Lower leg skin (tissue), 3 donors: ENCODE results near the gene APOLD1.

ENCODE experiments used
- CTCF ChIP-seq, 3 donors: fragments of 450-650 bp; IDR thresholded peaks; one replicate each; pipeline ENCODE4 v1.5.1; 2016; ENCODE audit warnings: antibody characterized with exemption in 3 of 3, mild to moderate bottlenecking in 3 of 3, moderate library complexity in 2 of 3
- POLR2A ChIP-seq, 2 donors: fragments of 450-650 bp; IDR thresholded peaks; one replicate each; pipeline ENCODE4 v1.6.1; 2016 to 2017; ENCODE audit warnings: antibody characterized with exemption in 2 of 2, mild to moderate bottlenecking in 1 of 2, moderate library complexity in 1 of 2

- no peak for TF ChIP-seq CTCF (IDR thresholded peaks at IDR 0.05)
- no peak for TF ChIP-seq POLR2A (IDR thresholded peaks at IDR 0.05)
These were observed 20.6 kb upstream of the APOLD1 start for GRCh38 chr12:12764824-12765223.
